Smooth muscle cell (in vitro differentiated cells): ENCODE data around the gene C1orf122. TPM values are rescaled to one million over a fixed set of nuclear protein-coding genes. Genes with fewer than 3 reads are reported as not detected.

ENCODE experiments used
- DNase-seq: peaks from one replicate; lab custom pipeline; 2025; ENCODE audit not compliant: unreplicated experiment; lab: John Stamatoyannopoulos, UW
- H2AFZ ChIP-seq: fragments of 200-600 bp; sonication (generic); 2 replicates; pipeline ENCODE4 v1.6.0; 2016; ENCODE audit warnings: antibody characterized with exemption, low read depth, mild to moderate bottlenecking
- H3F3A ChIP-seq: fragments of 200-600 bp; sonication (generic); 2 replicates; pipeline ENCODE4 v1.6.0; 2017; ENCODE audit warnings: antibody characterized with exemption, low read depth
- H3K27ac ChIP-seq: fragments of 200-600 bp; sonication (generic); 2 replicates; pipeline ENCODE4 v1.5.1; 2016; ENCODE audit warnings: low read depth, mild to moderate bottlenecking
- H3K27me3 ChIP-seq: fragments of 200-600 bp; sonication (generic); 2 replicates; pipeline ENCODE4 v1.6.1; 2016; ENCODE audit warnings: low read depth, mild to moderate bottlenecking
- H3K36me3 ChIP-seq: fragments of 200-600 bp; sonication (generic); 2 replicates; pipeline ENCODE4 v1.5.1; 2016; ENCODE audit warnings: low read depth
- H3K4me1 ChIP-seq: fragments of 200-600 bp; sonication (generic); 2 replicates; pipeline ENCODE4 v1.5.1; 2016; ENCODE audit warnings: low read depth
- H3K4me2 ChIP-seq: fragments of 200-600 bp; sonication (generic); 2 replicates; pipeline ENCODE4 v1.6.0; 2016; ENCODE audit warnings: mild to moderate bottlenecking
- H3K4me3 ChIP-seq: fragments of 200-600 bp; sonication (generic); 2 replicates; pipeline ENCODE4 v1.5.1; 2016; ENCODE audit warnings: mild to moderate bottlenecking
- H3K79me2 ChIP-seq: fragments of 200-600 bp; sonication (generic); 2 replicates; pipeline ENCODE4 v1.6.0; 2016; ENCODE audit warnings: low read depth, mild to moderate bottlenecking
- H3K9ac ChIP-seq: fragments of 200-600 bp; sonication (generic); 2 replicates; pipeline ENCODE4 v1.6.0; 2016; ENCODE audit warnings: low read depth
- H3K9me3 ChIP-seq: fragments of 200-600 bp; sonication (generic); replicated peaks from 2 replicates; pipeline ENCODE4 v1.5.1; 2016; ENCODE audit warnings: low read depth
- H4K20me1 ChIP-seq: fragments of 200-600 bp; sonication (generic); 2 replicates; pipeline ENCODE4 v1.6.0; 2016; ENCODE audit warnings: low read depth
- CTCF ChIP-seq: fragments of 200-600 bp; sonication (generic); IDR thresholded peaks from 2 replicates; pipeline ENCODE4 v1.5.1; 2017; ENCODE audit warnings: borderline replicate concordance, mild to moderate bottlenecking, antibody characterized with exemption; ENCODE audit not compliant: insufficient read depth, poor library complexity, severe bottlenecking
- WGBS: methylation state at CpG from one replicate; pipeline ENCODE4 v1.1.7; 2016; ENCODE audit warnings: low lambda C conversion rate; 5-methylcytosine and 5-hydroxymethylcytosine counted together
- polyA plus RNA-seq: library from polyadenylated mRNA; unstranded; fragments of >200 nt; fragmentation: Nextera tagmentation; extraction: Ambion mirVana; gene quantifications from 2 replicates; pipeline ENCODE4 v1.2.1, GENCODE V29; 2016
- total RNA-seq: library from RNA; depleted of rRNA; stranded (reverse); fragments of >200 nt; gene quantifications from 2 replicates; pipeline ENCODE4 v1.2.3, GENCODE V29; 2014

C1orf122 gene
- total and polyA plus RNA-seq, 2 experiments from 2014 or later: 57.8 to 140 TPM

GRCh38 chr1:37778654-37779053 is 28.9 kb upstream of the C1orf122 start:
- no peaks in the 10 kb centered on the region for H3K9me3 ChIP-seq
- TF ChIP-seq CTCF: no peak
- H3K4me1 ChIP-seq: no peaks in the 10 kb centered on the region
- H4K20me1 ChIP-seq: no peaks in the 10 kb centered on the region
- no peak overlapping the region for H3K4me2 ChIP-seq
- no peak overlapping the region for H2AFZ ChIP-seq
- H3K79me2 ChIP-seq: no peaks in the 10 kb centered on the region
- no peak overlapping the region for H3K27ac ChIP-seq
- H3K4me3 ChIP-seq: no peak overlapping the region
- H3K9ac ChIP-seq: no peak overlapping the region
- H3K27me3 ChIP-seq: no peaks in the 10 kb centered on the region
- DNase-seq: no peak
- no peaks in the 10 kb centered on the region for H3F3A ChIP-seq
- WGBS: 92% methylated on average over 3 of the region's 3 CpGs
- H3K36me3 ChIP-seq: no peaks in the 10 kb centered on the region

GRCh38 chr1:37782491-37782890 is 25.1 kb upstream of the C1orf122 start:
- TF ChIP-seq CTCF: no peak
- Histone ChIP-seq H3K4me1 (no peaks in the 10 kb centered on the region), H3K9ac (no peak overlapping the region), H3K79me2 (no peaks in the 10 kb centered on the region), H3K36me3 (no peaks in the 10 kb centered on the region), H3K9me3 (no peaks in the 10 kb centered on the region), H3K4me3 (no peak overlapping the region), H4K20me1 (no peaks in the 10 kb centered on the region), H3K27ac (no peak overlapping the region), H2AFZ (no peak overlapping the region), H3K27me3 (peaks cover 17% of the 10 kb centered on the region), H3K4me2 (no peak overlapping the region), H3F3A (no peaks in the 10 kb centered on the region)
- WGBS: 81% methylated on average over 17 of the region's 17 CpGs
- DNase-seq: no peak

GRCh38 chr1:37792943-37793686 is 14.5 kb upstream of the C1orf122 start:
- H3K4me1 ChIP-seq: peaks cover 3% of the 10 kb centered on the region
- no peak overlapping the region for H3K4me3 ChIP-seq
- no peak for DNase-seq
- H3K27ac ChIP-seq: no peak overlapping the region
- H3K9ac ChIP-seq: no peak overlapping the region
- H3K36me3 ChIP-seq: no peaks in the 10 kb centered on the region
- no peak for TF ChIP-seq CTCF
- 39% methylated on average over 33 of the region's 36 CpGs for WGBS
- peak overlapping the region; percentile 90 for H3K4me2 ChIP-seq
- H2AFZ ChIP-seq: no peak overlapping the region
- no peaks in the 10 kb centered on the region for H3F3A ChIP-seq
- H3K9me3 ChIP-seq: no peaks in the 10 kb centered on the region
- H3K79me2 ChIP-seq: no peaks in the 10 kb centered on the region
- peaks cover 62% of the 10 kb centered on the region for H3K27me3 ChIP-seq
- no peaks in the 10 kb centered on the region for H4K20me1 ChIP-seq
